Fibroblast of skin of right quadriceps (primary cell): ENCODE data around the gene ZNF140.

Experiments
- DNase-seq: peaks from one replicate; pipeline ENCODE4 v3.0.0-alpha.2; 2013

The ZNF140 gene

DNA sequence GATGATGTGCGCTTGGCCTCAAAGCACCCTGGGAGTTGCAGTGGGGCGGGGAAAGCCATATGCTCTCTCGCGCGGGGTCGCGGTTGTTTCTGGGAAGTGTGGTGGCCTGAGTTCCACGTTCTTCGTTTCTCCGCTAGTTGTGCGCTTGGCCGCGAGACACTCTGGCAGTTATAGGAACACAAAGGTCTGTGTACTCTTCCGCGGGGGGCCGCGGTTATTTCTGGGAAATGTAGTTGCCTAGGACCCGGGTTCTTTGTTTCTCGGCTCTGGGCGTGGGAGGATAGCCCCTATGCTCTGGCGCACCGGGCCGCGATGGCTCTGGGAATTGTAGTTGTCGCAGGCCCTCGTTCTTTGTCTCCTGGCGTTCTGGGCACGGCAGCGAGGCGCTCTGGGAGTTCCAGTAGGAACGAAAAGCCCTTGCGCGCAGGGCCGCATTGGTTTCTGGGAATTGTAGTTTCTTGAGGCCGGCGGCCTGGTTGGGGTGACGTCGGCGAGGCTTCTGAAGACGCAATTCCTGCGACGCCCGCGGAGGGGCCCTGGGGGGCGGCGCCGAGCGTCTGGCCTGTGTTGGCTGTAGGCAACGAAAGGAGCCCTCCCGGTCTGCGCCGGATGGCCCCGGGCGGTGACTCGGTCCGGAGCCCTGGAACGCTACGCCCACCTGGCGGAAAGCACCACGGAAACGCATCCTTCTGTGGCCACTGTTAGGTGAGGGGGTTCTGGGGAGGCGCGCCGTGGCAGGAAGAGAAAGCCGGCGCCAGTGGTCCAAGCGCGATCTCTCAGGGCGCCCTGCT lies at the start of gene ZNF140:
Gene ZNF140, plus strand, starts transcription at position 556 of the 791 bp plus-strand sequence. CDS start 398 bp downstream, outside the sequence.
- peak; percentile 97 for DNase-seq

DNA sequence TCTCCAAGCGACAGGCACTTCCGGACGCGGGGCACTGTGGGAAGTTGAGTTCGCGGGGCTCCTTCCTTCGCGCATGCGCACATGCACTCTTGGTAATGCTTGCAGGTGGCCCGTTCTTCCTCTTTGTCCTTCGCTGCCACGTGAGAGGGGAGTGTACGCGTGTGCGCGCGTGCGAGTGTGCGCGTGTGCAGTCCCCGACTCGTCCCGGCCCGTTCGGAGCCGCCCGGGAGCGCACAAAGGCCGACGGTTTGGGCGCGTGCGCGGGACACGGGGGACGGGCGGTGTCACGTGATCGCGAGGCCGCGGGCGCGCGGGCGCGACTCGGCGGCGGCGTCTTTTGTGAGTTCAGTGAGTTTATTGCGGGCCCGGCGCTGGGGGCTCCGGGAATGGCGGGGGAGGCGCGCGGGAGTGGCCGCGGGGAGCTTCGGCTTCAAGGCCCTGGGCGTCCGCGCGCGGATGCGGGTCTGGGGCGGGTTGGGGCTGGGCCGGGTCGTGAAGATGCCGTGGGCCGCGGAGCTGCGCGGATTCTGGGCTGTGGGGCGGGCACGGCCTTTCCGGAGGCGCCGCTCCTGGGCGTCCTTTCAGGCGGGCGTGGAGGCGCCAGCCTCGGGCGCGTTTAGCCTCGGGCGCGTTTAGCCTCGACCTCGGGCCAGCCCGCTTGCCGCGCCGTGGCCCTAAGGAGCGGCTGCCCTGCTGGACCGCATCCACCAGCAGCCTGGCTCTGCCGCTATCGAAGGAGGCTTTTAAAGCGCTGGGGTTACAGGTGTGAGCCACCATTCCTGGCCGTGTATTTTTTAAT lies 43.3 kb upstream of the ZNF140 start, which contains the start of gene ZNF84:
Gene ZNF84, plus strand, starts transcription at position 303 of the 799 bp plus-strand sequence. CDS start 3,959 bp downstream, outside the sequence.
- DNase-seq: peak; percentile 99

DNA sequence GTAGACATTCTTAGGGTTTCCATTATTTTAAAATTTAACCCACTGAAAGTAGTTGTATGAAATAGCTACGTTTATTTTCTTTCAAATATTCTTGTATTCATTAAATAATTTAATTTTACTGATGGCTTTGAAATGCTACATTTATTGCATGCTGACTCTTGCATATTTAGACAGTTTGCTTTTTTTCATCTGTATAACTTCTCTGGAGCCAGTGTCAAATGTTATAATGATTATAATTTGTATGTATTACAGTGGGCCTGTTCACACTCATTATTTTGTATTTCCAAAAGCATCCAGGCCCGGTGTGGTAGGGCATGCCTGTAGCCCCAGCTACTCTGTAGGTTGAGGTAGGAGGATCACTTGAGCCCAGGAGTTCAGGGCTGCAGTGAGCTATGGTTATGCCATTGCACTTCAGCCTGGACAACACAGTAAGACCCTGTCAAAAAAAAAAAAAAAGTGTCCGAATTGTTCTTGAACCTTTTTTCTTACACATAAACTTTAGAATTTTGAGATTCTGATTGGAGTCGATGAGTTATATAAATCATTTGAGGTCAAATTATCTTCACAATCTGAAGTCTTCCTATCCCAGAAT lies 42.5 kb upstream of the ZNF140 start:
- no peak for DNase-seq

DNA sequence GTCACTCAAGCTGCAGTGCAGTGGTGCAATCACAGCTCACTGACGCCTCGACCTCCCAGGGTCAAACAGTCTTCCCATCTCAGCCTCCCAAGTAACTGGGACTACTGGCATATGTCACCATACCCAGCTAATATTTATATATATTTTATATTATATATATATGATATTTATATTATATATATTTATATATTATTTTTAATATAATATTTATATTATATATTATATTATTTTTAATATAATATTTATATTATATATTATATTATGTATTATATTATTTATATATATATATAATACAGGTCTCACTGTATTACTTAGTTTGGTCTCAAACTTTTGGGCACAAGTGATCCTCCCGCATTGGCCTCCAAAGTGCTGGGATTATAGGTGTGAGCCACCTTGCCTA lies 34.0 kb upstream of the ZNF140 start:
- no peak for DNase-seq

DNA sequence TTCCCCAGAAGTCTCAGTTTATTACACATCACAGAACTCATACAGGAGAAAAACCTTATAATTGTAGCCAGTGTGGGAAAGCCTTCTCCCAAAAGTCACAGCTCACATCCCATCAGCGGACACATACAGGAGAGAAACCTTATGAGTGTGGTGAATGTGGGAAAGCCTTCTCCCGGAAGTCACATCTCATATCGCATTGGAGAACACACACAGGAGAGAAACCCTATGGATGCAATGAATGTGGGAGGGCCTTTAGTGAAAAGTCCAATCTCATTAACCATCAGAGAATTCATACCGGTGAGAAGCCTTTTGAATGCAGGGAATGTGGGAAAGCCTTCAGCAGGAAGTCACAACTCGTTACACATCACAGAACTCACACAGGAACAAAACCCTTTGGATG lies 23.3 kb upstream of the ZNF140 start:
- no peak for DNase-seq

DNA sequence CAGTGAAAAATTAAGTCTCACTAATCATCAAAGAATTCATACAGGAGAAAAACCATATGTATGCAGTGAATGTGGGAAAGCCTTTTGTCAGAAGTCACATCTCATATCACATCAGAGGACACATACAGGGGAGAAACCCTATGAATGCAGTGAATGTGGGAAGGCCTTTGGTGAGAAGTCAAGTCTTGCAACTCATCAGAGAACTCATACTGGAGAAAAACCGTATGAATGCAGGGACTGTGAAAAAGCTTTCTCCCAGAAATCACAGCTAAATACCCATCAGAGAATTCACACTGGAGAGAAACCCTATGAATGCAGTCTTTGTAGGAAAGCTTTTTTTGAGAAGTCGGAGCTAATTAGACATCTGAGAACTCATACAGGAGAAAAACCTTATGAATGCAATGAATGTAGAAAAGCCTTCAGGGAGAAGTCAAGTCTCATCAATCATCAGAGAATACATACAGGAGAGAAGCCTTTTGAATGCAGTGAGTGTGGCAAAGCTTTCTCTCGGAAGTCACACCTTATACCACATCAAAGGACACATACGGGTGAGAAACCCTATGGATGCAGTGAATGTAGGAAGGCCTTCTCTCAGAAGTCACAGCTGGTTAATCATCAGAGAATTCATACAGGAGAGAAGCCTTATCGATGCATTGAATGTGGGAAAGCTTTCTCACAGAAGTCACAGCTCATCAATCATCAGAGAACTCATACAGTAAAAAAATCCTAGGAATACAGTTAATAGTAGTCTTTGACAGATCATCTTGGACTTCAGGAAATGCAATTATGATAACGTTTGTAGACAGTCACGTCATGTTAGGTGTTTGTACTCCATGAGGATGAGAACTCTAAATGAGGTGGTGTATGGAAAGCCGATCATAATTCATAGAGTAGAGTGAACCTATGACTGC lies 22.3 kb upstream of the ZNF140 start:
- no peak for DNase-seq

DNA sequence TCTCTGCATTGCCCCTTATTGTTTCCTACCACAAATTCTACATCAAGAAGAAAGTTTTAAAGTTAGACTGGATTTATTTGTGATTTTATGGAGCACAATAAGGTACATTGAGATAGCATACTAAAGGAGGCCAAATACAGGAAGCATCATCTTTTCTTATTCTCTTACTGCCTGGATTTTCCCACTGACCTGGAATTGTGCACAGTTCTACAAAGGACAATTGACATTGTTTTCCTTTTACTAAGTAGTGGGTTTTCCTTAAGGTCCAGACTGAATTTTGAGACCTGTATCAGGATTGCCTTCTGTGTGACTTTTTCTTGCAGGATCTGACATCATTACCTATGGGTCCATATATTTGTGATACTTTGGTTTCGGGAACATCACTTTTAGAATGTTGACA lies 18.8 kb upstream of the ZNF140 start:
- DNase-seq: no peak

DNA sequence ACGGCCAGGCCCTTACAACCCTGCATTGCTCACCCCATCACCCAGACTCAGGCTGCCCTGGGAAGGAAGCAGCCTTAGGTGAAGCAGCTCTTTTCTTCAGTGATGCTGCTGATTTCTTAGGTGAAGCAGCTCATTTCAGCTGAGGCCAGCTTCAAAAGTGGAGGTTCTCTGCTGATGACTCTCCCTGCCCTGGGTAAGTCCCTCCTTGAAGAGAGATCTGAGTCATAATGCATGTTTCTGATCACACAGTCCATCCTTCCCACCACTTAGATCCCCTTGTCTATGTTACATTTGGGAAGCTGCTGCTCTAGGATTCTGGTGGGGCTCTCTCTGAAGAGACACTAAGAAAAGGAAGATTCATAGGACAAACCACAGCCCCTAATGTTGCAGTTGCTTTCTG lies 17.2 kb upstream of the ZNF140 start:
- no peak for DNase-seq

DNA sequence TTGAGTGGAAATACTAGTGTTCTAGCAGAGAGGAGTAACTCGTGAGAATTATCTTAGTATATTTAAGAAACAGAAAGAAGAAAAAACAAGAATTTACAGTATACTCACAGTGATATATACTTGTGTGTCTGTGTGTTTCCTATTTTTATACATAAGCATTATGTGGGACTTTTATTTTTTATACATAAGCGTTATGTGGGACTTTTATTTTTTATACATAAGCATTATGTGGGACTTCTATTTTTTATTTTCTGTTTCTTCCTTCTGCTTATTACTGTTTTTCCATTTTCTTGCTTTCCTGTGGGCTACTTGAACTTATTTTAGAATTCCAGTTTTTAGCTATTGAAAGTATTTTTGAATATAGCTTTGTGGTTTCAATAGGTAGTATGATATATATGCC lies 6.9 kb upstream of the ZNF140 start:
- no peak for DNase-seq

DNA sequence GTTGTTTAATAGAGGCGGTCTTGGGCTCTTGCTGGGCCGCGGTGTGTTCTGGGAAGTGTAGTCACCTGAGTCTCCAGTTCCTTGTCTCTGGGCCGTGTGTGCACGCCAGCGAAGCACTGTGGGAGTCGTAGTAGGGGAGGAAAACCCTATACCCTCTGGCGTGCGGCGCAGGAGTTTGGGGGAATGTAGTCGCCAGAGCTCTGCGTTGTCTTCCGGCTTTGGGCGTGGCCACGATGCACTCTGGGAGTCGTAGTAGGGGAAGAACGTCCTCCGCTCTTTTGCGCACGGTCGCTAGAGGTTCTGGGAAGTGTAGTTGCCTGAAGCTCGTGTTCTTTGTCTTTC lies 726 bp upstream of the ZNF140 start:
- DNase-seq: peak; percentile 99

DNA sequence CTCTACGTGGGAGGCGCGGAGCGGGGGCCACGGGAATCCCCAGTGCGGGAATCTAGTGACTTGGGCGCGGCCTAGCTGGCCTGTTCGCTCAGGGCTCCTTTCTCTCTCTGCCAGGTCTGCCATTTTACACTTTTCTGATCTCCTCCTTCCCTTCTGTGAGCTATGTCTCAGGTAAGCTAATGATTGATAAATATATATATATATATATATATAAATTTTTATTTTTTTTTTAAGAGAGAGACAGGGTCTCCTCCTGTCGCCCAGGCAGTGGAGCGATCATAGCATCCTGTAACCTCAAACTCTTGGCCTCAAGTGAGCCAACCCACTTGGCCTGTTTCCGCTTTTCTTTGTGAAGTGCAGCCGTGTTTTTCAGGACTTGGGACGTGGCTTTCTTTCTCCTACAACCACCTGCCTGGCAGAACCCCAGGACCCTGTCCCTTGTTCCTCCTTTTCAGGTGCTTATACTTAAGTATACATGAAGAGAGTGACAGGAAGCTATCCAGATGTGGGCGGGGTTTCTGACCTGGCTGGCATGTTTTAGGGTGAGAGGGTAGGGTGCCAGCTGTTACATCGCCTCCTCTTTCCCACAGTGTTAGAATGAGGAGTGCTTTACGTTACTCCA lies 547 bp downstream of the ZNF140 start:
- no peak for DNase-seq

DNA sequence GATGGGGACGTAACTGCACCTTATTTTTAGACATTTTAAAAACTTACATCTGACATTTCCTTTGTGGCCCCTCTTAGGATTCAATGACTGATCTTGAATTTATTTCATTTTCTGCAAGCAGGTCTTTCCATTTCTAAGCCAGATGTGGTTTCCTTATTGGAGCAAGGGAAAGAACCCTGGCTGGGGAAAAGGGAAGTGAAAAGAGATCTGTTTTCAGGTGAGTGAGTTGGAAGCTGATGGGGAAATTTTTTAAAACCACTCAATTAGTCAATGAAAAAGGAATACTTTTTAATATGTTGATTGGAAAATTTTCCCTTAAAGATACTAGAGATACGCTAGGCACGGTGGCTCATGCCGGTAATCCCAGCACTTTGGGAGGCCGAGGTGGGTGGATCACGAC lies 2.6 kb downstream of the ZNF140 start:
- DNase-seq: no peak

DNA sequence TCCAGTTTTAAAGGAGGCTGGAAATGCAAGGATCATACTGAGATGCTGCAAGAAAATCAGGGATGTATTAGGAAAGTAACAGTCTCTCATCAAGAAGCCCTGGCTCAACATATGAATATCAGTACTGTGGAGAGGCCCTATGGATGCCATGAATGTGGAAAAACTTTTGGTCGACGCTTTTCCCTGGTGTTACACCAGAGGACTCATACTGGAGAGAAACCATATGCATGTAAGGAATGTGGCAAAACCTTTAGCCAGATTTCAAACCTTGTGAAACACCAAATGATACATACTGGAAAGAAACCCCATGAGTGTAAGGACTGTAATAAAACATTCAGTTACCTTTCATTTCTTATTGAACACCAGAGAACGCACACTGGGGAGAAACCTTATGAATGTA lies 24.9 kb downstream of the ZNF140 start:
- no peak for DNase-seq

DNA sequence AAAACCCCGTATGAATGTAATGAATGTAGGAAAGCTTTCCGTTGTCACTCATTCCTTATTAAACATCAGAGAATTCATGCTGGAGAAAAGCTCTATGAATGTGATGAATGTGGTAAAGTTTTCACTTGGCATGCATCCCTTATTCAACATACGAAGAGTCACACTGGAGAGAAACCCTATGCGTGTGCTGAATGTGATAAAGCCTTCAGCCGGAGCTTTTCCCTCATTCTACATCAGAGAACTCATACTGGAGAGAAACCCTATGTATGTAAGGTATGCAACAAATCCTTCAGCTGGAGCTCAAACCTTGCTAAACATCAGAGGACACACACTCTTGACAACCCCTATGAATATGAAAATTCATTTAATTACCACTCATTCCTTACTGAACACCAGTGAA lies 25.5 kb downstream of the ZNF140 start:
- DNase-seq: peak; percentile 11

DNA sequence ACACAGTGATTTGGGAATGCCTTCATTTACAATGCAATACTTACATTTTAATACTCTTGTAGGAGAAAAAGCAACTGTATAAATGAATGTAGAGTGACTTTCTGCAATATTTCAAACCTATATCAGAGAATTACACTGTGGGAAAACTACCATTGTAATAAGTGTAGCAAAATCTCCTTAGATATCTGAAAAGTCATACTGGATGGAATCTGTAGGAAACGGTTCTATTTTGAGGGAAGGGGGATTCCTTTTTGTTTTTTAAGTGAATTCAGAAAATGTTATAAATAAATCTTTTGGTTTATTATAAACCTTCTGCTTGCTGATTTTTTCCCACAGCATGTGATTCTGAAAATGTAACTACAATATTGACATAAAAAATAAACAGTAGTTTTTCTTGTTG lies 26.4 kb downstream of the ZNF140 start:
- DNase-seq: no peak

DNA sequence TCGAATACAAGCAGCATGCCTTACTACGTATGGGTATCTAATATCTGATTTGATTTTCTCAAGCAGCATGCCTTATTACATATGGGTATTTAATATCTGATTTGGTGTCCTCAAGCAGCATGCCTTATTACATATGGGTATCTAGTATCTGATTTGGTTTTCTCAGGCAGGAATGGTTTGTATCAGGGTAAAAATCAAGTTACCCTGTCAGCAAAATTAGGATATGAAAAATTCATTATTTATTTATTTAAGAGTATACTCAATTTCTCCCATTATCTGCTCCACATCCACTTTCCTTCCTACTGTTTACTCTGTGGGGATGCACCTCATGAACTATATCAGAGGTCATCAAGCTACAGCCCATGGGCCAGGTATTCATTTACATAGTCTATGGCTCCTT lies 27.4 kb downstream of the ZNF140 start:
- no peak for DNase-seq

DNA sequence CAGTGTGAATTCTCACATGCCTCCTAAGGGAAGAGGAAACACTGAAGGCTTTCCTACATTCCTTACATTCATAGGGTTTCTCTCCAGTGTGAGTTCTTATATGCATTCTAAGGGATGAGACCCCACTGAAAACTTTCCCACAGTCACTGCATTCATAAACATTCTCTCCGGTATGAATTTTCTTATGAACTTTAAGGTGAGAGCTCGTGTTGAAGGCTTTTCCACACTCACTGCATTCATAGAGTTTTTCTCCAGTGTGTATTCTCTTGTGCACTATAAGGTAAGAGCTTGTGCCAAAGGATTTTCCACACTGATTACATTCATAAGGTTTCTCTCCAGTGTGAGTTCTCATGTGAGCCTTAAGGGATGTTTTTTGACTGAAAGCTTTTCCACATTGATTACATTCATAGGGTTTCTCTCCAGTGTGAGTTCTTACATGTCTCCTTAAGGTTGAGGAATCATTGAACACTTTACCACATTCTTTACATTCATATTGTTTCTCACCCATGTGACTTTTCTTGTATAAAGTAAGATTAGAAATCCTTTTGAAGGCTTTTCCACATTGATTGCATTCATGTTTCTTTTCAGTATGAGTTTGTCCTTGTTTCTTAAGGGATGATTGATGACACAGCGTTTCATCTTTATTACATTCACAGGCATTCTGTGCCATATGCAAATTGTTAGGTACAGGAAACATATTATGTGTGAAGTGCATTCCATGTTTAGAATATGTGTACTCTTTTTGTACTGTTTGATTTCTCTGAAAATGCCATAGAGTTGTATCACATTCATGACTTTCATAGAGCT lies 39.9 kb downstream of the ZNF140 start:
- DNase-seq: no peak

DNA sequence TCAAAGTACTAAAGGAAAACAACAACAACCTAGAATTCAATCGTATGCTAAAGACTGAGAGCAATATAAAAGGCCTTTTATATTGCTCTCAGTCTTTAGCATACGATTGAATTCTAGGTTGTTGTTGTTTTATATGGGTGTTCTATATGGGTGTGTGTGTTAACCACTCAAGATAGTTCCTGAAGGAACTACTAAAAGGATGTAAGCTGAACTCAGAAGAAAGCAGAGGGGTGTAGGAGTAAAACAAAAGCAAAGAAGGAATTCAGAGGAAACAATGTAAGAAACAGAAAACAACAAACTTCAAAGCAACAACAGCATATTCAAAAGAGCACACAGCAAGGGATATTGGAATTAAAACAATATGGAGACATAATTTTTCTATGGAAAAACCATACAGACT lies 44.0 kb downstream of the ZNF140 start:
- DNase-seq: no peak

DNA sequence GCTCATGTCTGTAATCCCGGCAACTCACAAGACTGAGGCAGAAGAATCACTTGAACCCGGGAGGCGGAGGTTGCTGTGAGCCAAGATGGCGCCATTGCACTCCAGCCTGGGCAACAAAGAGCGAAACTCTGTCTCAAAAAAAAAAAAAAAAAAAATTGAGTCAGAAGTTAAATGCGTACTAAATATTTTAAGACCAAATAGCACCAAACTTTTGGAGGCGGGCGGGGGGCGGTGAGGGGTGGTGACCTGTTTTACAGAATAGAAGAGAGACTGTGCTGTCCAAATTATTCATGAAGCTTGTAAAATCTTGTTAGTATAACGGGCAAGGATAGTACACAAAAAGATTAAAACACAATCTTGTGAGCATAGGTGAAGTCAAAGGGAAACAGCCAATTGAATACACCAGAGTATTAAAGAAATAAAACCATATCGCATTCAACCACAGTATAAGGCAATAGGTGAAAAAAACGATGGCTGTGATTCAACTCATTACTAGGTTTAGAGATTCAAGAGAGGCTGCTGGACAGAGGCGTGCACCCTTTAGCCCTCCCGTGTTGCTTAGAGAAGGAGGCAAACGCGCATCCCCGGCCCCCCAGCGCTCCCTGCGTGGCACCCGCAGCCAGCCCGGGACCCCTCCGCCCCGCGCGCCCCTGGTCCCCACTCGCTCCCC lies 48.8 kb downstream of the ZNF140 start:
- DNase-seq: no peak

DNA sequence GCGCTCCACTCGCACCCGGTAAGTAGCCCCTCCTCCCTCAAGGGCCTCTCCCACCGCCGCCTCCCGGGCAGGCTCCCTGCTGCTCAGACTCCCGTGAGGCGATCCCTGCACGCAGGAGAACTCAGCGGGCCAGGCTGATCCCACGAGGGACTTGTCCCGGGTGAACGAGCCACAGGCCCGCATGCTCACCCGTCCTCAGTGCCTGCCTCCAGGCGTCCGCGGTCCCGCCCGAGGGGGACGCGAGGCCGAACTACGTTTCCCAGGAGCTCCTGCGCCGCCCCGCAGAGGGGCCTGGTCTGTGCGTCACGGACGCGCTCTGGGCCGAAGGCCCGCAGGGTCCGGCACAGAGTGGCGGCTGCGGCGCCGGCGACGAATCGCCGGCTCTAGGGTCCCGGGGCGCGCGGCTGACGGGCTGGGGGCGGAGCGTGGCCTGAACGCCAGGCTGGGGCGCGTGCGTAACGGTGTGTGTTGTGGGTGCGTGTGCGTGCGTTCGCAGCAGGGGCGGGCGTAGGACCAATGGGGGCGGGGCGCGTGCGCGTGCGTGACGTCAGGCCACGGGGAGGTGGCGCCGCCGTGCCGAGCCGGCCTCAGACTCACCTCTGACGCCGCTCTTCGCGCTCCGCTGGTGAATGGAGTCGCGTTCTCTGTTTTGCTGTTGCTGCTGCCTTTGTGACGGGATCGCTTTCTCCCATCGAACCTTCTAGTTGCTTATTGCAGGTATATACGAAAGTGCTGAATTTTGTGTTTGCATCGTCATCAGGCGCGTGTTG lies 49.5 kb downstream of the ZNF140 start, which contains the start of the genes ZNF10 and ZNF891:
Gene ZNF10, plus strand, starts transcription at position 590 of the 770 bp plus-strand sequence. CDS start 13,866 bp downstream, outside the sequence.
Gene ZNF891, minus strand, starts transcription at position 237 of the 770 bp plus-strand sequence. CDS start 8,356 bp downstream, outside the sequence.
- DNase-seq: peak; percentile 96
